ENCODE data around the gene TMEM255B.

GRCh38 chr13:113770441-113770840 lies 11.4 kb downstream of the TMEM255B start:
- TF ChIP-seq CTCF (IDR thresholded peaks at IDR 0.05) (no peak), POLR2A (IDR thresholded peaks at IDR 0.05) (no peak)

Measured in Peyer's patch (tissue), 4 donors.